ENCODE results near the gene SSX5.

Gene SSX5

GRCh38 chrX:48165241-48165640, 31.4 kb downstream of the SSX5 start:
- H3K4me1 ChIP-seq (ENCODE audit: control insufficient read depth in 1 of 2, insufficient read depth in 2 of 2, low read length in 2 of 2) = no peaks in the 10 kb centered on the region
- H4K12ac ChIP-seq (ENCODE audit: low read depth, low read length) = no peak overlapping the region
- H3K4me2 ChIP-seq (ENCODE audit: low read length) = no peak overlapping the region
- H3K4me3 ChIP-seq (ENCODE audit: low read depth, low read length) = no peak overlapping the region
- no peak overlapping the region for H2AFZ ChIP-seq (ENCODE audit: insufficient read depth, low read length, poor library complexity)
- H2AK5ac ChIP-seq (ENCODE audit: low read length) = no peak overlapping the region
- WGBS (ENCODE audit: extremely low coverage, insufficient coverage, insufficient read length) = no CpG with 5 or more reads among the region's 12 CpGs
- no peak overlapping the region for H4K91ac ChIP-seq (ENCODE audit: low read depth, low read length)
- H4K8ac ChIP-seq (ENCODE audit: low read depth, low read length) = no peak overlapping the region
- H2BK5ac ChIP-seq (ENCODE audit: low read depth, low read length, poor library complexity) = no peak overlapping the region
- H3K9ac ChIP-seq (ENCODE audit: low read length) = no peak overlapping the region
- no peak overlapping the region for H2BK120ac ChIP-seq (ENCODE audit: insufficient read depth, low read length, poor library complexity)
- no peaks in the 10 kb centered on the region for H3K9me3 ChIP-seq (ENCODE audit: insufficient read depth, low read depth, low read length)
- H3K23ac ChIP-seq (ENCODE audit: low read length) = no peak overlapping the region
- no peak overlapping the region for H3K27ac ChIP-seq (ENCODE audit: low read depth, low read length)
- no peaks in the 10 kb centered on the region for H3K36me3 ChIP-seq (ENCODE audit: control insufficient read depth in 1 of 2, insufficient read depth in 2 of 2, low read length in 2 of 2)
- no peaks in the 10 kb centered on the region for H3K79me1 ChIP-seq (ENCODE audit: low read length)
- no peak overlapping the region for H3K18ac ChIP-seq (ENCODE audit: low read length)
- H3K27me3 ChIP-seq (ENCODE audit: insufficient read depth, low read length) = no peaks in the 10 kb centered on the region
- DNase-seq = no peak
- no peak overlapping the region for H3K14ac ChIP-seq (ENCODE audit: low read length)
- no peaks in the 10 kb centered on the region for H3K79me2 ChIP-seq (ENCODE audit: control insufficient read depth, insufficient read depth, low read length, poor library complexity)
- H2BK12ac ChIP-seq (ENCODE audit: low read length) = no peak overlapping the region
- H3K4ac ChIP-seq (ENCODE audit: low read depth, low read length) = no peak overlapping the region

GRCh38 chrX:48156014-48156413, 40.6 kb downstream of the SSX5 start:
- Histone ChIP-seq H4K91ac (ENCODE audit: low read depth, low read length) (no peak overlapping the region), H3K36me3 (ENCODE audit: control insufficient read depth in 1 of 2, insufficient read depth in 2 of 2, low read length in 2 of 2) (no peaks in the 10 kb centered on the region), H2BK12ac (ENCODE audit: low read length) (no peak overlapping the region), H3K27me3 (ENCODE audit: insufficient read depth, low read length) (no peaks in the 10 kb centered on the region), H3K23ac (ENCODE audit: low read length) (no peak overlapping the region), H3K27ac (ENCODE audit: low read depth, low read length) (no peak overlapping the region), H3K9ac (ENCODE audit: low read length) (no peak overlapping the region), H3K4me2 (ENCODE audit: low read length) (no peak overlapping the region), H3K9me3 (ENCODE audit: insufficient read depth, low read depth, low read length) (no peaks in the 10 kb centered on the region), H3K79me1 (ENCODE audit: low read length) (no peaks in the 10 kb centered on the region), H2AK5ac (ENCODE audit: low read length) (no peak overlapping the region), H4K8ac (ENCODE audit: low read depth, low read length) (no peak overlapping the region), H3K79me2 (ENCODE audit: control insufficient read depth, insufficient read depth, low read length, poor library complexity) (no peaks in the 10 kb centered on the region), H2BK5ac (ENCODE audit: low read depth, low read length, poor library complexity) (no peak overlapping the region), H3K14ac (ENCODE audit: low read length) (no peak overlapping the region), H4K12ac (ENCODE audit: low read depth, low read length) (no peak overlapping the region), H3K4me1 (ENCODE audit: control insufficient read depth in 1 of 2, insufficient read depth in 2 of 2, low read length in 2 of 2) (no peaks in the 10 kb centered on the region), H2AFZ (ENCODE audit: insufficient read depth, low read length, poor library complexity) (no peak overlapping the region), H2BK120ac (ENCODE audit: insufficient read depth, low read length, poor library complexity) (no peak overlapping the region), H3K4ac (ENCODE audit: low read depth, low read length) (no peak overlapping the region), H3K4me3 (ENCODE audit: low read depth, low read length) (no peak overlapping the region), H3K18ac (ENCODE audit: low read length) (no peak overlapping the region)
- no peak for DNase-seq
- no CpG with 5 or more reads among the region's 12 CpGs for WGBS (ENCODE audit: extremely low coverage, insufficient coverage, insufficient read length)

GRCh38 chrX:48154796-48155195, 41.8 kb downstream of the SSX5 start:
- Histone ChIP-seq H3K79me1 (ENCODE audit: low read length) (no peaks in the 10 kb centered on the region), H3K4me1 (ENCODE audit: control insufficient read depth in 1 of 2, insufficient read depth in 2 of 2, low read length in 2 of 2) (no peaks in the 10 kb centered on the region), H3K4ac (ENCODE audit: low read depth, low read length) (no peak overlapping the region), H3K4me2 (ENCODE audit: low read length) (no peak overlapping the region), H3K27me3 (ENCODE audit: insufficient read depth, low read length) (no peaks in the 10 kb centered on the region), H3K4me3 (ENCODE audit: low read depth, low read length) (no peak overlapping the region), H3K9ac (ENCODE audit: low read length) (no peak overlapping the region), H3K79me2 (ENCODE audit: control insufficient read depth, insufficient read depth, low read length, poor library complexity) (no peaks in the 10 kb centered on the region), H2AK5ac (ENCODE audit: low read length) (no peak overlapping the region), H2BK12ac (ENCODE audit: low read length) (no peak overlapping the region), H2BK120ac (ENCODE audit: insufficient read depth, low read length, poor library complexity) (no peak overlapping the region), H3K36me3 (ENCODE audit: control insufficient read depth in 1 of 2, insufficient read depth in 2 of 2, low read length in 2 of 2) (no peaks in the 10 kb centered on the region), H3K14ac (ENCODE audit: low read length) (no peak overlapping the region), H2BK5ac (ENCODE audit: low read depth, low read length, poor library complexity) (no peak overlapping the region), H3K9me3 (ENCODE audit: insufficient read depth, low read depth, low read length) (no peaks in the 10 kb centered on the region), H3K27ac (ENCODE audit: low read depth, low read length) (no peak overlapping the region), H4K8ac (ENCODE audit: low read depth, low read length) (no peak overlapping the region), H4K12ac (ENCODE audit: low read depth, low read length) (no peak overlapping the region), H3K23ac (ENCODE audit: low read length) (no peak overlapping the region), H3K18ac (ENCODE audit: low read length) (no peak overlapping the region), H4K91ac (ENCODE audit: low read depth, low read length) (no peak overlapping the region), H2AFZ (ENCODE audit: insufficient read depth, low read length, poor library complexity) (no peak overlapping the region)
- WGBS (ENCODE audit: extremely low coverage, insufficient coverage, insufficient read length) = no CpG with 5 or more reads among the region's 2 CpGs
- no peak for DNase-seq

- no peak overlapping the region for H3K27ac ChIP-seq (ENCODE audit: low read depth, low read length)
- H3K23ac ChIP-seq (ENCODE audit: low read length) = no peak overlapping the region
- H3K36me3 ChIP-seq (ENCODE audit: control insufficient read depth in 1 of 2, insufficient read depth in 2 of 2, low read length in 2 of 2) = no peaks in the 10 kb centered on the region
- no peaks in the 10 kb centered on the region for H3K27me3 ChIP-seq (ENCODE audit: insufficient read depth, low read length)
- H3K4me2 ChIP-seq (ENCODE audit: low read length) = no peak overlapping the region
- no peak overlapping the region for H4K91ac ChIP-seq (ENCODE audit: low read depth, low read length)
- H3K14ac ChIP-seq (ENCODE audit: low read length) = no peak overlapping the region
- H2AK5ac ChIP-seq (ENCODE audit: low read length) = no peak overlapping the region
- no CpG with 5 or more reads among the region's 10 CpGs for WGBS (ENCODE audit: extremely low coverage, insufficient coverage, insufficient read length)
- no peaks in the 10 kb centered on the region for H3K79me2 ChIP-seq (ENCODE audit: control insufficient read depth, insufficient read depth, low read length, poor library complexity)
- no peak overlapping the region for H4K12ac ChIP-seq (ENCODE audit: low read depth, low read length)
- H3K9me3 ChIP-seq (ENCODE audit: insufficient read depth, low read depth, low read length) = no peaks in the 10 kb centered on the region
- no peak overlapping the region for H4K8ac ChIP-seq (ENCODE audit: low read depth, low read length)
- H2BK5ac ChIP-seq (ENCODE audit: low read depth, low read length, poor library complexity) = no peak overlapping the region
- H3K4ac ChIP-seq (ENCODE audit: low read depth, low read length) = no peak overlapping the region
- H2BK120ac ChIP-seq (ENCODE audit: insufficient read depth, low read length, poor library complexity) = no peak overlapping the region
- no peak overlapping the region for H3K18ac ChIP-seq (ENCODE audit: low read length)
- H3K79me1 ChIP-seq (ENCODE audit: low read length) = no peaks in the 10 kb centered on the region
- no peak for DNase-seq
- no peak overlapping the region for H2AFZ ChIP-seq (ENCODE audit: insufficient read depth, low read length, poor library complexity)
- no peaks in the 10 kb centered on the region for H3K4me1 ChIP-seq (ENCODE audit: control insufficient read depth in 1 of 2, insufficient read depth in 2 of 2, low read length in 2 of 2)
- H3K4me3 ChIP-seq (ENCODE audit: low read depth, low read length) = no peak overlapping the region
- H2BK12ac ChIP-seq (ENCODE audit: low read length) = no peak overlapping the region
- no peak overlapping the region for H3K9ac ChIP-seq (ENCODE audit: low read length)
These were observed 42.8 kb downstream of the SSX5 start for GRCh38 chrX:48153769-48154168.
